ENCODE results near the gene CLEC11A. TPM values are rescaled to one million over a fixed set of nuclear protein-coding genes. Genes with fewer than 3 reads are reported as not detected.

CLEC11A gene
- total RNA-seq, 4 donors from 2014 or later: 2.6 to 11.2 (median 5.1) TPM

DNA sequence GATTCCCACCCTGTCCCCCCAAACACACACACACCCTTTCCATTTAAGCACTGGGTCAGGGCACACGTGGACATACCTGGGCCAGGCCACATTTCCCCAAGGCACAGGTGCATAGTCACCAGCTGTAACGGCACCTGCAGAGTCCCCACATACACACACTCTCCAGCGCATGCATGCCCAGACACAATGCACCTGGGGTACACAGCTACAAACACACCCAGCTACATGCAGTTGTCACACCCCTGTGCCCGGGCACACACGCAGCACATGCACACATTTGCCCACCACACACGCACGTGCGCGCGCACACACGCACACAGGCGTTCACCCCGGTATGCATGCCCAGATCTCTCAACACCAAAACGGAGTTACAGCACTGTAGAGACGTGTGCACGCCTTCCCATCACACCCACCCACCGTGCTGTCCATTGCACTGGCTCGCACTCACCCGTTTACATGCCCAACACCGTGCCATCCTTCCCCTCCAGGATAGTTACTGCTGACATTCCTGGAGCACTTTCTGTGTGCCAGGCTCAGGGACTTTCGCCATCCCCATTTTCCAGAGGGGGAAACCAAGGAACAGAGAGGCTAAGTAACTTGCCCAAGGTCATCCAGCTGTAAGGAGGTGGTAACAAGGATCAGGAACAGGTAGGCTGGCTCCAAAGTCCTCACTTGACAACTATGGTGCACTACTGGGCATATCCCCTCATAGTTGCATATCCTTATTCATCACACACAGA is 2.8 kb upstream of the CLEC11A start:
- WGBS, 2 donors (ENCODE audit: low coverage in 1 of 2): 20 to 63% methylated on average over 3 to 20 of the region's 21 CpGs
- Histone ChIP-seq H3K27me3 (peaks cover 74% of the 10 kb centered on the region), H3K9me3 (no peaks in the 10 kb centered on the region), H3K27ac (no peak overlapping the region), H3K36me3 (no peaks in the 10 kb centered on the region), H3K4me3 (no peak overlapping the region), H3K4me1 (peaks cover 6 to 29% (median 25%) of the 10 kb centered on the region in 4 donors)
- in situ Hi-C loops (cut with MboI; ENCODE audit: low pct_ligation_motif_present in 1 of 4, low pct_unique_long_range_greater_than_20kb in 1 of 4, low sequenced_read_pairs in 3 of 4): no loop called here
- TF ChIP-seq EP300 (IDR thresholded peaks at IDR 0.05; ENCODE audit: low read depth) (no peak), POLR2AphosphoS5 (IDR thresholded peaks at IDR 0.05) (no peak), POLR2A (IDR thresholded peaks at IDR 0.05) (no peak)
- TF ChIP-seq, protein P1, sequence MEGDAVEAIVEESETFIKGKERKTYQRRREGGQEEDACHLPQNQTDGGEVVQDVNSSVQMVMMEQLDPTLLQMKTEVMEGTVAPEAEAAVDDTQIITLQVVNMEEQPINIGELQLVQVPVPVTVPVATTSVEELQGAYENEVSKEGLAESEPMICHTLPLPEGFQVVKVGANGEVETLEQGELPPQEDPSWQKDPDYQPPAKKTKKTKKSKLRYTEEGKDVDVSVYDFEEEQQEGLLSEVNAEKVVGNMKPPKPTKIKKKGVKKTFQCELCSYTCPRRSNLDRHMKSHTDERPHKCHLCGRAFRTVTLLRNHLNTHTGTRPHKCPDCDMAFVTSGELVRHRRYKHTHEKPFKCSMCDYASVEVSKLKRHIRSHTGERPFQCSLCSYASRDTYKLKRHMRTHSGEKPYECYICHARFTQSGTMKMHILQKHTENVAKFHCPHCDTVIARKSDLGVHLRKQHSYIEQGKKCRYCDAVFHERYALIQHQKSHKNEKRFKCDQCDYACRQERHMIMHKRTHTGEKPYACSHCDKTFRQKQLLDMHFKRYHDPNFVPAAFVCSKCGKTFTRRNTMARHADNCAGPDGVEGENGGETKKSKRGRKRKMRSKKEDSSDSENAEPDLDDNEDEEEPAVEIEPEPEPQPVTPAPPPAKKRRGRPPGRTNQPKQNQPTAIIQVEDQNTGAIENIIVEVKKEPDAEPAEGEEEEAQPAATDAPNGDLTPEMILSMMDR (IDR thresholded peaks at IDR 0.05): no peak
- intact Hi-C loops (cut with DNase I; ENCODE audit: low total_unique reads): no loop called here
- DNase-seq: no peak

DNA sequence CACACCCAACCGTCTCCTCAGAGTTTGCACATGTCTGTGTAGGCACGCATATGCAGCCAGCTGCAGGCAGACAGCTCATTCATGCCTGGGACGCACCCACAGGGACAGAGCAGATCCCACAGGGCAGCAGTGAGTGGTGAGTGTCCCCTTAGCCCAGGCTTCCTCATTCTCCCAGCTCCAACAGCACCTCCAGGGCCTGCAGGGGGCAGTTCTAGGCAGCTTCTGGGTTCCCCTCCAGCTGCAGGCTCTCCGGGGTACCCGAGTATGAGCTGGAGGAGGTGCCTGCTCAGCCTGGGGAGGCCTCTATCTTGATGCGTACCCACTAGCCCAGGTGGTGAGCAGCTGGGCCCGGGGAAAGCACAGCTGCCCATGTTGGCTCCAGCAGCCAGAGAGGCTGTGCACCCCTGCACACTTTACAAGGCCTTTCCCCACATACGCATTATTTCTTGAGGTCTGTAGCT is 2.2 kb upstream of the CLEC11A start:
- WGBS, 2 donors (ENCODE audit: low coverage in 1 of 2): 39% methylated on average over 6 of the region's 8 CpGs; no CpG with 5 or more reads in 1 of the 2 donors

DNA sequence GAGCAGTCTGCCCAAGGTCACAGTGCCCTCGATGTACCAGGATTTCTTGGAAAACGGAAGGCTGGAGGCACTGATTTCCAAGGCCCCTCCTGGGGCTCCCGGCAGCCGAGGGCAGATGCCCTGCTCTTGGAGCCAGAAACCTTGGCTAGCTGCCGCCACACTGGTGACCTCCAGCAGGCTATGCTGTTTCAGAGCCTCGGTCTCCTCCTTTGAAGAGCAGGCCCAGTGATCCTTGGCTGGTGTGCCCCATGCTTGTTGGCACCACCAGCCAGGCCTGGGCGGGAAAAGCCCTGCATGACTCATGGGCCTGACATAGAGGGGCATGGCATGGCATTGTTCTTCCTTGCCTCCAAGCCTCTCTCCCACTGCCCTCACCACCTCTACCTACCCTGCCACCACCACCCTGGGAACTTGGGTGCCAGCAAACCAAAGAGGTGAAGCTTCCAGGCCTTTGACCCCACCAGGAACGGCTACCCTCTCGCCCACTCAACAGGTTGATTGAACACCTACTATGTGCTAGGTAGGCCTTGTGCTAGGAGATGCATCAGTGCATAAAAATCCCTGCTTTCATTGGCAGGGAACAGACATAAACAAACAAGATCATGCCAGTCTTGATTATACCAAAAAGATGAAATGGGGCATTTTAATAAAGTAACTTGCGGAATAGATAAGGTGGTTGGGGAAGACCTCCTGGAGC is 1.6 kb upstream of the CLEC11A start:
- intact Hi-C loops (cut with DNase I; ENCODE audit: low total_unique reads) (no loop called here), in situ Hi-C loops (cut with MboI; ENCODE audit: low pct_ligation_motif_present in 1 of 4, low pct_unique_long_range_greater_than_20kb in 1 of 4, low sequenced_read_pairs in 3 of 4) (no loop called here)
- Histone ChIP-seq H3K27me3 (peaks cover 70% of the 10 kb centered on the region), H3K4me3 (no peak overlapping the region), H3K4me1 (peaks cover 6 to 37% (median 29%) of the 10 kb centered on the region in 4 donors), H3K27ac (no peak overlapping the region), H3K36me3 (no peaks in the 10 kb centered on the region), H3K9me3 (no peaks in the 10 kb centered on the region)
- 86 to 100% methylated on average over 1 to 9 of the region's 10 CpGs for WGBS, 2 donors (ENCODE audit: low coverage in 1 of 2)
- no peak for DNase-seq
- TF ChIP-seq EP300 (IDR thresholded peaks at IDR 0.05; ENCODE audit: low read depth) (no peak), POLR2A (IDR thresholded peaks at IDR 0.05) (no peak)

More for the DNA sequence above, 2.2 kb upstream of the CLEC11A start:
- TF ChIP-seq, protein P1 (IDR thresholded peaks at IDR 0.05): no peak
- TF ChIP-seq POLR2A (IDR thresholded peaks at IDR 0.05) (no peak), EP300 (IDR thresholded peaks at IDR 0.05; ENCODE audit: low read depth) (no peak), POLR2AphosphoS5 (IDR thresholded peaks at IDR 0.05) (no peak)
- intact Hi-C loops (cut with DNase I; ENCODE audit: low total_unique reads): no loop called here
- in situ Hi-C loops (cut with MboI; ENCODE audit: low pct_ligation_motif_present in 1 of 4, low pct_unique_long_range_greater_than_20kb in 1 of 4, low sequenced_read_pairs in 3 of 4): no loop called here
- Histone ChIP-seq H3K27me3 (peaks cover 76% of the 10 kb centered on the region), H3K4me3 (no peak overlapping the region), H3K27ac (no peak overlapping the region), H3K36me3 (no peaks in the 10 kb centered on the region), H3K9me3 (no peaks in the 10 kb centered on the region), H3K4me1 (peaks cover 6 to 35% (median 29%) of the 10 kb centered on the region in 4 donors)
- no peak for DNase-seq

DNA sequence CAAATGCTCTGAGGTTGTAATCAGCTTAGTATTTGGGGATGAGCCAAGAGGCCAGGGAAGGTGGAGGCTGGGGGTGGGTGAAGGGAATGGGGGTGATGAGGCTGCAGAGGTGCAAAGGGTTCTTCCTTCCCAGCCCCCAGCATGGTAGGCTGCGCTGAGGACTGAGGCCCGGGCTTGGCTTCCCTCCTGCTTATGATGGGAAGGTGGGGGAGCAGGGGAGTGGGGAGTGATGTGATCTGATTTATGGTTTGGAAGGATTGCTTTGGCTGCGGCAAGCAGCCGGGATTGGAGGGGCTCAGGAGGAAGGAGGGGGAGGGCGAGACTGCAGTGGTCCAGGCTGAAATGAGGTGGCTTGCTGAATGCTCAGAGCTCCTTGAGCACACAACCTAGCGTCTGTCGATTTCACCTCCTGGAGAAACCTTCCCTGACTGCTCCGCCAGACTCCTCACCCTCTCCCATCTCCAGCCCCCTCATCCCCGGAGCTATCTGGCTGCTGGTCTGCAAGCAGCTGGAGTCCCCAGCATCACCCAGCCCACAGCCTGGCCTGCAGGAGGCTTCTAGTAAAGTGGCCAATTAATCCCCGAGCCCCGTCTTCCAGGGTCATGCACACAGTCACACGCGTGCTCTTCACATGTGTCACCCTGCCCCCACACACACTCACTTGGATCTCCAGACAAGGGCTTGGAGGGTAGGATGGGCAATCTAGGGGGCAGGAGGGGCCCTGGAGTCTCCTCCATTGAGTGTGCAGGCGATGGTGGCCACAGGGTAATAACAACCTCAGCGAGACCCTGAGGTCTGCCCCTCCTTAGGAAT is 757 bp upstream of the CLEC11A start:
- Histone ChIP-seq H3K4me1 (peaks cover 6 to 37% (median 29%) of the 10 kb centered on the region in 4 donors), H3K9me3 (no peaks in the 10 kb centered on the region), H3K27me3 (peaks cover 65% of the 10 kb centered on the region), H3K36me3 (no peaks in the 10 kb centered on the region), H3K4me3 (no peak overlapping the region), H3K27ac (peak overlapping the region; percentile 2 to 83 (median 68))
- DNase-seq: no peak
- 17 to 46% methylated on average over 2 to 15 of the region's 15 CpGs for WGBS, 2 donors (ENCODE audit: low coverage in 1 of 2)
- intact Hi-C loops (cut with DNase I; ENCODE audit: low total_unique reads) (no loop called here), in situ Hi-C loops (cut with MboI; ENCODE audit: low pct_ligation_motif_present in 1 of 4, low pct_unique_long_range_greater_than_20kb in 1 of 4, low sequenced_read_pairs in 3 of 4) (no loop called here)
- TF ChIP-seq, protein P1 (IDR thresholded peaks at IDR 0.05): no peak
